HAP-1 (cell line): ENCODE data around the gene CDC42.

ENCODE experiments used
- DNase-seq, 2 experiments: peaks; one replicate each; pipeline ENCODE4 v3.0.0-alpha.2; 2016 to 2020; ENCODE audit warnings: low spot score in 2 of 2
- H3K27me3 ChIP-seq: fragments of 250-450 bp; sonication (Bioruptor Pico); 2 replicates; pipeline ENCODE4 v1.5.1; 2020; ENCODE audit warnings: low read depth, mild to moderate bottlenecking, moderate library complexity
- H3K36me3 ChIP-seq: fragments of 250-450 bp; sonication (Bioruptor Pico); replicated peaks from 2 replicates; pipeline ENCODE4 v1.5.1; 2020; ENCODE audit warnings: mild to moderate bottlenecking
- H3K4me1 ChIP-seq: fragments of 250-450 bp; sonication (Bioruptor Pico); 2 replicates; pipeline ENCODE4 v1.5.1; 2020; ENCODE audit warnings: mild to moderate bottlenecking
- H3K4me3 ChIP-seq: fragments of 250-450 bp; sonication (Bioruptor Pico); 2 replicates; pipeline ENCODE4 v1.5.1; 2020; ENCODE audit warnings: mild to moderate bottlenecking, moderate library complexity
- H3K9me3 ChIP-seq: fragments of 250-450 bp; sonication (Bioruptor Pico); 2 replicates; pipeline ENCODE4 v1.5.1; 2020; ENCODE audit warnings: mild to moderate bottlenecking, moderate library complexity
- in situ Hi-C: fragments of 300-500 bp; cut with MboI; formaldehyde crosslinking; loops from 3 replicates; pipeline ENCODE4 v1.14.3; 2020; ENCODE audit warnings: low sequenced_read_pairs, inconsistent platforms, mixed read lengths

The CDC42 gene

GRCh38 chr1:22139817-22140216 lies 87.3 kb downstream of the CDC42 start:
- H3K4me1 ChIP-seq: 0 out of 2 replicates have a peak, but pooled peaks cover 3% of the 10 kb centered on the region
- H3K9me3 ChIP-seq: no peaks in the 10 kb centered on the region
- in situ Hi-C loops: loop anchor here (10.0 kb wide), 1 partner anchor 505 kb away; the partner anchor contains the start of gene C1QC
- H3K4me3 ChIP-seq: no peak overlapping the region
- H3K27me3 ChIP-seq: peaks cover 4% of the 10 kb centered on the region; the same call in 1 of the 2 replicates
- H3K36me3 ChIP-seq: no peaks in the 10 kb centered on the region
- DNase-seq: no peak
